ENCODE data around the gene IRX4.
"Not testable (repeated sequence)": the region's sequence is repeated elsewhere in the genome, so short reads cannot be mapped to it uniquely, and the experiment has no call there.

The IRX4 gene

DNA sequence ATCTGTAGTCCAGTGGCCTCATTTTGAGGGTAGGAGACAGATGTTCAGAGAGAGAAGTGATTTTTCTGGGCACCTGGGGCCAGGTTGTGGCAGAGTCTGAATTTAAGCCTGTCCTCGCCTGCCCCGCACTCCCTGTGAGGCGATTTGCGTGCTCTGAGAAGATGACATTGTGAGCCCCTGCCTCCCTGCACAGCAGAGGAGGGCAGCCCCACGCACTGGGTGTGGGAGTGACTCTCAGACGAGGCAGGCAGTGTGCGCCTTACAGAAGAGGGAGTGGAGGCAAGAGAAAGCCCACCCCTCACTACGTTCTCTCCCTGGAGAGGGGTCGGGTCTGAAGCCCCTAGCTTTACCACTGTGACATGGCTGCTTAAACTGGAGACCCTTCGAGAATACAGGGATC, 35.7 kb downstream of the IRX4 start:
- Histone ChIP-seq H3K9ac (ENCODE audit: low read length) (no peak overlapping the region), H3K27ac (ENCODE audit: low read length) (no peak overlapping the region), H3K36me3 (ENCODE audit: control insufficient read depth, low read depth, low read length) (no peaks in the 10 kb centered on the region), H3K27me3 (ENCODE audit: control insufficient read depth, insufficient read depth, low read length) (peaks cover 33% of the 10 kb centered on the region), H3K9me3 (ENCODE audit: control insufficient read depth, low read depth, low read length) (no peaks in the 10 kb centered on the region), H3K4me1 (ENCODE audit: control insufficient read depth, low read depth, low read length) (peaks cover 12% of the 10 kb centered on the region), H3K4me3 (ENCODE audit: low read length) (no peak overlapping the region)

DNA sequence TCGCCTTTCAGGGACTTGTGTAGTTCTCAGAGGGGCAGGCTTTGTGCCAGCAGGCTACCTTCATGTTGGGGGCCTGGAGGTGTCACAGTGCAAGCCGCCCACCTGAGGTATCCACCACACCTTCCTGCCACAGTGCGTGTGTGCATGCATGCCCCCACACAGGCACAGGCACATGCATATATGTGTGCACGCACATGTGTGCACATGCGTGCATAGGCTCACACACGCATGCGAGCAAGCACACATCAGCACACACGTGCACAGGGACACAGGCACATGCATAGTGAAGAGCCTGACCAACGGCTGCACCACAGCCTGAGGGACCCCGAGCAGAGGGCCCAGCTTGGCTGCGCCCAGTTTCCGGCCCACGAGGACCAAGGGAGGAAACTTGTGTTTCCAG, 36.1 kb downstream of the IRX4 start:
- H3K9me3 ChIP-seq (ENCODE audit: control insufficient read depth, low read depth, low read length), result no peaks in the 10 kb centered on the region
- peaks cover 33% of the 10 kb centered on the region for H3K27me3 ChIP-seq (ENCODE audit: control insufficient read depth, insufficient read depth, low read length)

DNA sequence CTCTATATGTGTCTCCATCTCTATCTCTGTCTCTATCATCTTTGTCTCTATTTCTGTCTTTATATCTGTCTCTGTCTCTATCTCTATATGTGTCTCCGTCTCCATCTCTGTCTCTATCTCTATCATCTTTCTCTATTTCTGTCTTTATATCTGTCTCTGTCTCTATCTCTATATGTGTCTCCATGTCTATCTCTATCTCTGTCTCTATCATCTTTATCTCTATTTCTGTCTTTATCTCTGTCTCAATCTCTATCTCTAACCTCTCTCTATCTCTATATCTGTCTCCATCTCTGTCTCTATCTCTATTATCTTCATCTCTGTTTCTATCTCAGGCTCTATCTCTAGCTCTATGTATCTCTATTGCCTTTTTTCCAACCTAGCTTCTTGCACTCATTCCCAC, 37.0 kb downstream of the IRX4 start:
- peaks cover 12% of the 10 kb centered on the region for H3K4me1 ChIP-seq (ENCODE audit: control insufficient read depth, low read depth, low read length)
- no peak overlapping the region for H3K4me3 ChIP-seq (ENCODE audit: low read length)
- no peak overlapping the region for H3K27ac ChIP-seq (ENCODE audit: low read length)
- no peaks in the 10 kb centered on the region for H3K9me3 ChIP-seq (ENCODE audit: control insufficient read depth, low read depth, low read length)
- no peaks in the 10 kb centered on the region for H3K36me3 ChIP-seq (ENCODE audit: control insufficient read depth, low read depth, low read length)
- no peak overlapping the region for H3K9ac ChIP-seq (ENCODE audit: low read length)
- H3K27me3 ChIP-seq (ENCODE audit: control insufficient read depth, insufficient read depth, low read length), result peaks cover 25% of the 10 kb centered on the region

More for the DNA sequence above, 36.1 kb downstream of the IRX4 start:
- no peak overlapping the region for H3K9ac ChIP-seq (ENCODE audit: low read length)
- peaks cover 10% of the 10 kb centered on the region for H3K4me1 ChIP-seq (ENCODE audit: control insufficient read depth, low read depth, low read length)
- H3K27ac ChIP-seq (ENCODE audit: low read length), result no peak overlapping the region
- H3K4me3 ChIP-seq (ENCODE audit: low read length), result no peak overlapping the region
- no peaks in the 10 kb centered on the region for H3K36me3 ChIP-seq (ENCODE audit: control insufficient read depth, low read depth, low read length)

DNA sequence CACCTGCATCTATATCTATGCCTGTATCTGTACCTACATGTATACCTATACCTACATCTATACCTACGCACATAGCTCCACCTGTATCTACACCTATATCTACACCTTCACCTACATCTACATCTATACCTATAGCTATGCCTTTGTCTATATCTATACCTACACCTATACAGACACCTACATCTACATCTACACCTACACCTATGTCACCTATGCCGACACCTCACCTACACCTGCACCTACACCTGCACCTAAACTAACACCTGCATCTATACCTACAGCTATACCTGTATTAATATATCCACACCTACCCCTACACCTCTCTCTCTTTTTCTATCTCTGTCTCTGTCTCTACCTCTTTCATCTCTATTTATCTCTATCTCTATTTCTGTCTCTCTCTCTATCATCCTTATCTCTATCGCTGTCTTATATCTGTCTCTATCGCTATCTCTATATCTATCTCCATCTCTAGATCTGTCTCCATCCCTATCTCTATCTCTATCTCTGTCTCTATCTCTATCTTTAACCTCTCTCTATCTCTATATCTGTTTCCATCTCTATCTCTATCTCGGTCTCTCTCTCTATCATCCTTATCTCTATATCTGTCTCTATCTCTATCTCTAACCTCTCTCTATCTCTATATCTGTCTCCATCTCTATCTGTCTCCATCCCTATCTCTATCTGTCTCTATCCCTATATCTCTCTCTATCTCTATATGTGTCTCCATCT, 37.9 kb downstream of the IRX4 start:
- H3K9ac ChIP-seq (ENCODE audit: low read length), result no peak overlapping the region
- no peak overlapping the region for H3K4me3 ChIP-seq (ENCODE audit: low read length)
- no peaks in the 10 kb centered on the region for H3K9me3 ChIP-seq (ENCODE audit: control insufficient read depth, low read depth, low read length)
- peaks cover 9% of the 10 kb centered on the region for H3K4me1 ChIP-seq (ENCODE audit: control insufficient read depth, low read depth, low read length)
- no peak overlapping the region for H3K27ac ChIP-seq (ENCODE audit: low read length)
- no peaks in the 10 kb centered on the region for H3K36me3 ChIP-seq (ENCODE audit: control insufficient read depth, low read depth, low read length)
- H3K27me3 ChIP-seq (ENCODE audit: control insufficient read depth, insufficient read depth, low read length), result peaks cover 17% of the 10 kb centered on the region

DNA sequence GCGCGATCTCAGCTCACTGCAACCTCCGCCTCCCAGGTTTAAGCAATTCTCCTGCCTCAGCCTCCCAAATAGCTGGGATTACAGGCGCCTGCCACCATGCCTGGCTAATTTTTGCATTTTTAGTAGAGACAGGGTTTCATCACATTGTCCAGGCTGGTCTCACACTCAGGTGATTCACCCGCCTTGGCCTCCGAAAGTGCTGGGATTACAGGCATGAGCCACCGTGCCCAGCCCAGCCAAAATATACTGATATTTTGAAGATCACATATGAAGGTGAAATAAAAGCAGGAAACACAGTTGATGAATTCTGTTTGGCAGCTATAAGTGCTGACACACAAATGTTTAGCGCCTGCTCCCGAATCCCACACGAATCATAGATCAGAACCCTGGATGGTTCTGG, 39.0 kb downstream of the IRX4 start:
- H3K27ac ChIP-seq (ENCODE audit: low read length); H3K9ac ChIP-seq (ENCODE audit: low read length); H3K36me3 ChIP-seq (ENCODE audit: control insufficient read depth, low read depth, low read length); H3K27me3 ChIP-seq (ENCODE audit: control insufficient read depth, insufficient read depth, low read length); H3K4me1 ChIP-seq (ENCODE audit: control insufficient read depth, low read depth, low read length); H3K9me3 ChIP-seq (ENCODE audit: control insufficient read depth, low read depth, low read length); H3K4me3 ChIP-seq (ENCODE audit: low read length): not testable (repeated sequence)

DNA sequence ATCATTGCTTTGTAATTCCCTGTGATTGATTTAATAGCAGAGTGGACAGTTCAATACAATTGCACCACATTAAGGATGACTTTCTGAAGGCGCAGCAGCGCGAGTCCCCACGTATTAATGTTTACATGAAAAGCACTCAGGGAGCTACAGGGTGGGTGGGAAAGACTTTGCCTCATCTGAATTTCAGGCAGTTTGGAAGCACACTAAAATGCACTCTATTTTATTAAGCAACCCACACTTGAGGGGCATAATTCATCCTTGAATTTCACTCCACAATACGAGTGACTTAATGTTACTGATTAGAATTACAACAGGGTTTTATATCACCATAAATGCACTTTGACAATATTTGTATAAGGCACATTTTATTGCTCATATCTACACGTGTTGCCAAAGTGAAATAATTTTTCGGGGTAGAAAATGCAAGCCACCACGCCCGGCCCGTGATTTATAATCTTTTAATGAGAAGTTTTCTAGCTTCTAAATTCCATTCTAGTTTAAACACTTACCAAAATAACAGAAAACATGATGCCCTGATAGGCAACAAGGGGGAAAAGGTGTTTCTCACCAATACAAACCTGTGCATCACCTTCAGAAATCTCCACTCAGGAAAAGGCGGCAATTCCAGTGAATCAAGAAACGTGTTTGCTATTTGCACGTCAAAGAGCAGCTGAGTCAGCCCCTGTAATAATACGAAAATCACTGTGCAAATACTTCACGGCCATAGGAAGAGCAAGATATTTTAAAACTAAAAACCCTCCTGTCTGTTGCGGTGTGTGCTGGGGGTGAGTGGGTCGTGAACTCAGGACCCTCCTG, 40.5 kb downstream of the IRX4 start:
- no peak overlapping the region for H3K4me3 ChIP-seq (ENCODE audit: low read length)
- H3K36me3 ChIP-seq (ENCODE audit: control insufficient read depth, low read depth, low read length), result no peaks in the 10 kb centered on the region
- no peak overlapping the region for H3K9ac ChIP-seq (ENCODE audit: low read length)
- no peak overlapping the region for H3K27ac ChIP-seq (ENCODE audit: low read length)
- H3K9me3 ChIP-seq (ENCODE audit: control insufficient read depth, low read depth, low read length), result no peaks in the 10 kb centered on the region
- H3K27me3 ChIP-seq (ENCODE audit: control insufficient read depth, insufficient read depth, low read length), result peaks cover 7% of the 10 kb centered on the region
- peaks cover 9% of the 10 kb centered on the region for H3K4me1 ChIP-seq (ENCODE audit: control insufficient read depth, low read depth, low read length)

DNA sequence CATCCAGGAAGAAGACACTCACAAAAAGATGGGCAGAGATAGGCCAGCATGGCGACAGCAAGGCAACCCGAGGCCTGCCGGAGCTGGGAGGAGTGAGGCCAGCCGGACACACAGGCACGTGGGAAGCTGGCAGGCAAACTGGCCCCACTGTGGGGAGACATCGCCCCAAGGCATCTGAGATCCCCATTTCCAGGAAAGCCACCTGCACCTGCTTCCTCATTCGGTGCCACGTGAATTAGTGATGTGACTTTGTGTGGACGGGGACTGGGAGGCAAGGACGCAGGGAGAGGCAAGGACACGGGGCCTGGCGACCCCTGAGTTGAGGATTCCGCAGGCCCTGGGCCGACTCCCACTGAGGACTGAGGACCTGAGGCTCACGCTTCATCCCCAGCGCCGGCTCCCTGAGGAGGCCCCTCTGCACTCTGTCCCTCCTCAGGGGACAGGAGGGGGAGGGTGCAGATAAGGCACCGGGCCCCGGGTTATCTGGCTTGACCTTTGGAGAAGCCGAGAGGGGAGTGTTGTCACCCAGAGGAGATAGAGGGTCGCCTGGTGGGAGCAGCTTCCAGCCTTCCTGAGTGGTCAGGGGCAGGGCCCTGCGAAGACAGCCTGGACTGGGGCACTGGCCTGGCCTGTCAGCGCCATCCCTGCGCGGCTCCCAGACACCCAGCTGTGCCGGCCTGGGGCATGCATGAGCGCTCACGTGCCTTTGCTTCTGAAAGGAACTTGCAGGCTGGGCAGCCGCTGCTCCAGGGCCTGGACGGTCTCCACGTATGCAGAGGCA, 41.8 kb downstream of the IRX4 start:
- no peaks in the 10 kb centered on the region for H3K9me3 ChIP-seq (ENCODE audit: control insufficient read depth, low read depth, low read length)
- H3K4me1 ChIP-seq (ENCODE audit: control insufficient read depth, low read depth, low read length), result peaks cover 9% of the 10 kb centered on the region
- no peak overlapping the region for H3K4me3 ChIP-seq (ENCODE audit: low read length)
- H3K36me3 ChIP-seq (ENCODE audit: control insufficient read depth, low read depth, low read length), result no peaks in the 10 kb centered on the region
- H3K27ac ChIP-seq (ENCODE audit: low read length), result no peak overlapping the region
- H3K27me3 ChIP-seq (ENCODE audit: control insufficient read depth, insufficient read depth, low read length), result peaks cover 7% of the 10 kb centered on the region
- no peak overlapping the region for H3K9ac ChIP-seq (ENCODE audit: low read length)

DNA sequence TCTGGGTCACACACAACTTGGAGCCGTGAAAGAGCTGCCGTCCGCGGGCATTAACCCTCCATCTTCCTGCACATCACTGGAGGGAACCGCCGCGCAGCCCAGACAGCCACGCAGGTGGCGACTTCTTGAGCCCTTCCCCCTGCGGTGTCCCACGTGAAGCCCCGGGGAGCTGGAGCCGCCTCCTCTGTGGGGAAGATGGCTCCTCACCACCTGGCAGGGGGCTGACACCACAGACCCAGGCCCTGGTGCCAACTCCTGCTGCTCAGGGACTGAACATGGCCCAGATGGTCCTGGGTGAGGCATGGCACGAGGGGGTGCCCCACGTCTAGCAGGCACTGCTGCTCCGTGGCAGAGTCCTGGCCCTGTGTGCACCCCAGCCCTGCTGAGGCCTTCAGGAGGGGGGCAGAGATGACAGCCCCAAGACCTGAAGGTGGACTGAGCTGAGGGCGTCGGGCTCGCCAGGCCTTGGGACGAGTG, 42.6 kb downstream of the IRX4 start:
- peaks cover 7% of the 10 kb centered on the region for H3K27me3 ChIP-seq (ENCODE audit: control insufficient read depth, insufficient read depth, low read length)
- no peak overlapping the region for H3K4me3 ChIP-seq (ENCODE audit: low read length)
- no peaks in the 10 kb centered on the region for H3K36me3 ChIP-seq (ENCODE audit: control insufficient read depth, low read depth, low read length)
- no peak overlapping the region for H3K9ac ChIP-seq (ENCODE audit: low read length)
- H3K27ac ChIP-seq (ENCODE audit: low read length), result no peak overlapping the region
- no peaks in the 10 kb centered on the region for H3K9me3 ChIP-seq (ENCODE audit: control insufficient read depth, low read depth, low read length)
- H3K4me1 ChIP-seq (ENCODE audit: control insufficient read depth, low read depth, low read length), result peaks cover 9% of the 10 kb centered on the region

DNA sequence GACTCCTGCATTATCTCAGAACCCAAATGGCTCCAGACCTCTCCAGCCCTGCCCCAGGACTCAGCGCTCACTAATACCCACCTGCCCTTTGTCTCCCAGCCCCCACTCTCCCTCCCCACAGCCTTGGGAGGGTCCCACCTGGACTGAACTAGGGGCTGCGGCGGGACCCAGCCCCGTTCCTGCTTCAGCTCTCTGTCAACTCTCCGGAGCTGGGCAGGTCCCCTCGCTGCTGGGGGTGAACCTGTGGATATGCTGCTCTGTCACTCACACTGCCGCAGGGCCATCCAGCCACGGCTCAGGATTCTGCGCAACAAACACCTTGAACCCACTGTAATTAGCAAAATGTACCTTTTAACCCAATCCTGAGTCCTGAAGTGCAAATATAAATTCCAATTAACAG, 44.7 kb downstream of the IRX4 start:
- Histone ChIP-seq H3K27me3 (ENCODE audit: control insufficient read depth, insufficient read depth, low read length) (peaks cover 11% of the 10 kb centered on the region), H3K4me1 (ENCODE audit: control insufficient read depth, low read depth, low read length) (peaks cover 16% of the 10 kb centered on the region), H3K27ac (ENCODE audit: low read length) (no peak overlapping the region), H3K9ac (ENCODE audit: low read length) (no peak overlapping the region), H3K4me3 (ENCODE audit: low read length) (no peak overlapping the region), H3K36me3 (ENCODE audit: control insufficient read depth, low read depth, low read length) (no peaks in the 10 kb centered on the region), H3K9me3 (ENCODE audit: control insufficient read depth, low read depth, low read length) (no peaks in the 10 kb centered on the region)

DNA sequence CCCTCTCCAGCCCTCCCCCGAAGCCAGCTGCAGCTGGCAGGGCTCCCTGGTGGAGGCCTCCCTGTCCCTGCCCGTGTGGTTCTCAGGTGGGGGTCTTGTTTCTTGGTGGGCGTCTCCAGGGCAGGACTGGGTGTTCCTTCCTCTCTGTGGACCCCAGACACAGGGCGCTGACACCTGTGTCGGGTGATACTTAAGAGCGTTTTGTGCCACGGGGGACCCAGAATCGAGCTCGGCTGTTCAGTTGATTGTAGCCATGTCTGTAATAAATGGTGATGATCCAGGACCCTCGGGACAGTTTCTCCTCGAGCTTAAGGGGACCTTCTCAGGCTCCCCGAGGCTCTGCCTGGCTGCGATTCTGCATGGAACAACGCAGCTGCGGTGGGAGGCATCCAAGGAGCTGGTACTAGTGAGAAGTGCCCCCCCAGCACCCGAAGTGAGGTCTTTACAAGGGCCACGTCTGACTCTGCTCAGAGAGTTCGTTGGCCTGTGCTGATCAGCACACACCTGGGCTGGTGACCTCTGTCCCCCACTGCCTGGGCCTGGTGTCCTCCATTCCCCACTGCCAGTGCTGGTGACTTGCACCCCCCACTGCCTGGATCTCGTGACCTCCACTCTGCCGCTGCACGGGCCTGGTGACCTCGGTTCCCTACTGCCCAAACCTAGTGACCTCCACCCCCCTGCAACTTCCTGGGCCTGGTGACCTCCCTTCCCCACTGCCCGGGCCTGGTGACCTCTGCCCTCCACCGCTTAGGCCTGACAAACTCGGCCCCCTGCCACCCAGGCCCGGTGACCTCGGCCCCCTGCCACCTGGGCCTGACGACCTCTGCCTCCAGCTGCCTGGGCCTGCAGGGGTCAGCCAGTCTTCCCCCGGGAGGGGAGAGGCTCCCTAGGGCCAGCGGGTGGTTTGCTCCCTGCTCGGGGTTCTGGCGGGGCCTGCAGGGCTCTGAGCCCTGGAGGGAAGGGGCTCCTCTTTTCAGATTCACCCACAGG, 45.5 kb downstream of the IRX4 start:
- H3K9ac ChIP-seq (ENCODE audit: low read length), result no peak overlapping the region
- peaks cover 18% of the 10 kb centered on the region for H3K4me1 ChIP-seq (ENCODE audit: control insufficient read depth, low read depth, low read length)
- no peaks in the 10 kb centered on the region for H3K9me3 ChIP-seq (ENCODE audit: control insufficient read depth, low read depth, low read length)
- no peak overlapping the region for H3K4me3 ChIP-seq (ENCODE audit: low read length)
- H3K27ac ChIP-seq (ENCODE audit: low read length), result no peak overlapping the region
- H3K27me3 ChIP-seq (ENCODE audit: control insufficient read depth, insufficient read depth, low read length), result peaks cover 16% of the 10 kb centered on the region
- no peaks in the 10 kb centered on the region for H3K36me3 ChIP-seq (ENCODE audit: control insufficient read depth, low read depth, low read length)
